Ishikawa (cell line): ENCODE measurements around the gene SH3RF2.

Source experiments
- CEBPB ChIP-seq: IDR thresholded peaks from 2 replicates; pipeline ENCODE4 v1.6.1; 2012
- CREB1 ChIP-seq: IDR thresholded peaks from 2 replicates; pipeline ENCODE4 v1.6.1; 2012; ENCODE audit warnings: low read depth
- EGR1 ChIP-seq: IDR thresholded peaks from 2 replicates; pipeline ENCODE4 v1.6.1; 2012
- EP300 ChIP-seq: IDR thresholded peaks from 2 replicates; pipeline ENCODE4 v1.6.1; 2012; ENCODE audit warnings: borderline replicate concordance
- FOXM1 ChIP-seq: IDR thresholded peaks from 2 replicates; pipeline ENCODE4 v1.6.1; 2012; ENCODE audit warnings: low read depth, borderline replicate concordance
- MAX ChIP-seq: IDR thresholded peaks from 2 replicates; pipeline ENCODE4 v1.6.1; 2012
- NFIC ChIP-seq: IDR thresholded peaks from 2 replicates; pipeline ENCODE4 v1.6.1; 2012
- RAD21 ChIP-seq: IDR thresholded peaks from 2 replicates; pipeline ENCODE4 v1.6.1; 2012; ENCODE audit warnings: low read depth
- REST ChIP-seq: IDR thresholded peaks from 2 replicates; pipeline ENCODE4 v1.6.1; 2012; ENCODE audit warnings: low read depth, mild to moderate bottlenecking
- TAF1 ChIP-seq: IDR thresholded peaks from 2 replicates; pipeline ENCODE4 v1.6.1; 2012; ENCODE audit warnings: low read depth, mild to moderate bottlenecking
- TCF12 ChIP-seq: IDR thresholded peaks from 2 replicates; pipeline ENCODE4 v1.6.1; 2012; ENCODE audit warnings: low read depth
- TEAD4 ChIP-seq: IDR thresholded peaks from 2 replicates; pipeline ENCODE4 v1.6.1; 2012
- USF1 ChIP-seq: IDR thresholded peaks from 2 replicates; pipeline ENCODE4 v1.6.1; 2012
- YY1 ChIP-seq: IDR thresholded peaks from 2 replicates; pipeline ENCODE4 v1.6.1; 2012; ENCODE audit warnings: low read depth
- ZBTB7A ChIP-seq: IDR thresholded peaks from 2 replicates; pipeline ENCODE4 v1.6.1; 2012; ENCODE audit warnings: low read depth

SH3RF2 gene

GRCh38 chr5:145981589-145982571, 45.5 kb downstream of the SH3RF2 start:
- no peak for TF ChIP-seq CREB1
- TF ChIP-seq YY1: no peak
- peak; percentile 63; the same call in 1 of the 2 replicates for TF ChIP-seq EP300
- no peak for TF ChIP-seq ZBTB7A
- TF ChIP-seq RAD21: peak; percentile 9; the same call in 1 of the 2 replicates
- TF ChIP-seq NFIC: peak; percentile 85
- TF ChIP-seq CEBPB: 0 out of 2 replicates have a peak, but pooled peaks have one; percentile 37
- peak; percentile 11; the same call in 1 of the 2 replicates for TF ChIP-seq MAX
- TF ChIP-seq FOXM1: no peak
- no peak for TF ChIP-seq REST
- TF ChIP-seq TAF1: no peak
- peak; percentile 74 for TF ChIP-seq TEAD4
- TF ChIP-seq TCF12: peak; percentile 79

- TF ChIP-seq RAD21 (no peak), TEAD4 (peak; percentile 55), MAX (peak; percentile 79; the same call in 1 of the 2 replicates), EGR1 (no peak), NFIC (no peak), YY1 (no peak), ZBTB7A (no peak), USF1 (no peak), CEBPB (no peak)
Observed at GRCh38 chr5:145982572-145983318, 46.4 kb downstream of the SH3RF2 start.

GRCh38 chr5:145983446-145983845, 47.1 kb downstream of the SH3RF2 start:
- TF ChIP-seq CEBPB (no peak), REST (no peak), RAD21 (no peak), EP300 (no peak), ZBTB7A (no peak), YY1 (no peak), MAX (no peak), NFIC (no peak), TCF12 (no peak)

GRCh38 chr5:145984072-145984471, 47.7 kb downstream of the SH3RF2 start:
- no peak for TF ChIP-seq EGR1

- TF ChIP-seq USF1 (no peak), TAF1 (no peak), REST (no peak), EP300 (no peak), NFIC (no peak), FOXM1 (no peak), TCF12 (no peak), MAX (no peak), TEAD4 (no peak), ZBTB7A (no peak), RAD21 (no peak), CREB1 (no peak), CEBPB (no peak), YY1 (no peak), EGR1 (no peak)
Observed at GRCh38 chr5:145987856-145988255, 51.5 kb downstream of the SH3RF2 start.
